ENCODE data around the gene CPLX1.

DNA sequence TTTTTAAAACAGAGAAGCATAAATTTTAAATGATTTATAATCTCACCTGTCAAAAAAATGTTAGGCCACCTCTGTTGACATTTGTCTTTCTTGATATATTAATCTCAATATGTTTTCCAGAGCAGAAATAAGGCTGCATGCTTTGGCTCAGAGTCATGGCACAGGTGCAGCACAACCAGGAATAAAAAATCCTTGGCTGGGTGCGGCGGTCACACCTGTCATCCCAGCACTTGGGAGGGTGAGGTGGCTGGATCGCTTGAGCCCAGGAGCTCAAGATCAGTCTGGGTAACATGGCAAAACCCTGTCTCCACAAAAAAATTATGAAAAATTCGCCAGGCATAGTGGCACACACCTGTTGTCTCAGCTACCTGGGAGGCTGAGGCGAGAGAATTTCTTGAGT is 18.1 kb downstream of the CPLX1 start:
- TF ChIP-seq CTCF (optimal IDR thresholded peaks at IDR 0.05 in 1 of 3, IDR thresholded peaks at IDR 0.05 in 1 of 3, conservative IDR thresholded peaks at IDR 0.05 in 1 of 3; ENCODE audit: extremely low read depth in 1 of 3, insufficient read depth in 2 of 3, low read length in 3 of 3) = no peak
- no peak for TF ChIP-seq EZH2 (IDR thresholded peaks at IDR 0.05; ENCODE audit: low read length)

Measured in keratinocyte (primary cell).